NCI-H146 treated with DMSO at 0.1 percent for 48 hours (cell line): ENCODE measurements around the gene ITM2C.

Experiments used
- DNase-seq: peaks from one replicate; lab custom pipeline; 2025; ENCODE audit not compliant: unreplicated experiment; lab: John Stamatoyannopoulos, UW

The ITM2C gene

GRCh38 chr2:230864605-230865306, at the start of gene ITM2C:
ITM2C (plus strand) TSS chr2:230864942; CDS start chr2:230865026, 84 bp downstream.
- peak; percentile 12 for DNase-seq

GRCh38 chr2:230815088-230815487, 49.7 kb upstream of the ITM2C start:
- no peak for DNase-seq

GRCh38 chr2:230816735-230817134, 48.0 kb upstream of the ITM2C start:
- no peak for DNase-seq

- no peak for DNase-seq
Measured at GRCh38 chr2:230819433-230819832, 45.3 kb upstream of the ITM2C start.

GRCh38 chr2:230821261-230821990, 43.3 kb upstream of the ITM2C start:
- no peak for DNase-seq

- no peak for DNase-seq
Measured at GRCh38 chr2:230821991-230822520, 42.7 kb upstream of the ITM2C start.

- DNase-seq, result no peak
Measured at GRCh38 chr2:230823264-230823964, 41.3 kb upstream of the ITM2C start.

GRCh38 chr2:230824406-230824978, 40.2 kb upstream of the ITM2C start:
- peak; percentile 38 for DNase-seq

- DNase-seq, result no peak
Measured at GRCh38 chr2:230825354-230825753, 39.4 kb upstream of the ITM2C start.

- DNase-seq, result no peak
Measured at GRCh38 chr2:230827774-230828271, 36.9 kb upstream of the ITM2C start.

- DNase-seq, result no peak
Measured at GRCh38 chr2:230828272-230828961, 36.3 kb upstream of the ITM2C start.

GRCh38 chr2:230829293-230829692, 35.4 kb upstream of the ITM2C start:
- no peak for DNase-seq

- no peak for DNase-seq
Measured at GRCh38 chr2:230829959-230830358, 34.8 kb upstream of the ITM2C start.

- no peak for DNase-seq
Measured at GRCh38 chr2:230830428-230830827, 34.3 kb upstream of the ITM2C start.

GRCh38 chr2:230840301-230840700, 24.4 kb upstream of the ITM2C start:
- no peak for DNase-seq

- DNase-seq, result no peak
Measured at GRCh38 chr2:230842473-230842872, 22.3 kb upstream of the ITM2C start.

GRCh38 chr2:230843132-230843531, 21.6 kb upstream of the ITM2C start:
- DNase-seq, result no peak

- DNase-seq, result no peak
Measured at GRCh38 chr2:230846360-230846759, 18.4 kb upstream of the ITM2C start.

GRCh38 chr2:230847883-230848388, 16.8 kb upstream of the ITM2C start:
- no peak for DNase-seq

- no peak for DNase-seq
Measured at GRCh38 chr2:230849633-230850357, 14.9 kb upstream of the ITM2C start.
